HepG2 (cell line): ENCODE data around the gene RAD23A. TPM values are rescaled to one million over a fixed set of nuclear protein-coding genes. Genes with fewer than 3 reads are reported as not detected.
A peak's percentile ranks its signal among the peaks of the same experiment; 100 is the strongest.

Experiments used
- FOXA3 ChIP-seq: IDR thresholded peaks from 2 replicates; pipeline ENCODE4 v1.6.1; 2016; ENCODE audit warnings: missing genetic modification reagents, missing compliant biosample characterization
- HDAC1 ChIP-seq: sonication (generic); formaldehyde crosslinking; IDR thresholded peaks from 2 replicates; pipeline ENCODE4 v1.5.1; 2020; ENCODE audit warnings: mild to moderate bottlenecking, missing genetic modification reagents
- KLF9 ChIP-seq: IDR thresholded peaks from 2 replicates; pipeline ENCODE4 v1.6.1; 2016; ENCODE audit warnings: low read depth
- NFYB ChIP-seq: sonication (generic); formaldehyde crosslinking; IDR thresholded peaks from 2 replicates; pipeline ENCODE4 v1.4.0; 2020; ENCODE audit warnings: missing genetic modification reagents
- PAX8 ChIP-seq: sonication (generic); formaldehyde crosslinking; IDR thresholded peaks from 2 replicates; pipeline ENCODE4 v1.8.0; 2022; ENCODE audit warnings: mild to moderate bottlenecking, missing genetic modification reagents, borderline replicate concordance
- SCMH1 ChIP-seq: sonication (generic); formaldehyde crosslinking; IDR thresholded peaks from 2 replicates; pipeline ENCODE4 v1.9.0; 2021; ENCODE audit warnings: missing genetic modification reagents, mild to moderate bottlenecking, borderline replicate concordance
- SPEN ChIP-seq: sonication (generic); formaldehyde crosslinking; IDR thresholded peaks from 2 replicates; pipeline ENCODE4 v1.5.1; 2020; ENCODE audit warnings: low read depth, mild to moderate bottlenecking, missing genetic modification reagents
- TCF12 ChIP-seq, 2 experiments: fragments of 450-650 bp in 1 of 2; sonication (generic) in 1 of 2; formaldehyde crosslinking in 1 of 2; IDR thresholded peaks; 2 replicates each; pipeline versions ENCODE4 v1.6.1 to v1.8.0; 2017 to 2022; ENCODE audit warnings: antibody characterized with exemption in 1 of 2, mild to moderate bottlenecking in 1 of 2, missing genetic modification reagents in 1 of 2, moderate library complexity in 1 of 2
- TGIF2 ChIP-seq: IDR thresholded peaks from 2 replicates; pipeline ENCODE4 v1.6.1; 2016; ENCODE audit warnings: control low read depth, missing compliant biosample characterization
- ZFYVE20 ChIP-seq: sonication (generic); formaldehyde crosslinking; IDR thresholded peaks from 2 replicates; pipeline ENCODE4 v1.8.0; 2023; ENCODE audit warnings: low read depth, mild to moderate bottlenecking, moderate library complexity, missing genetic modification reagents, borderline replicate concordance
- ZNF10 ChIP-seq: sonication (generic); formaldehyde crosslinking; IDR thresholded peaks from 2 replicates; pipeline ENCODE4 v1.4.0; 2020; ENCODE audit warnings: mild to moderate bottlenecking, low read depth, missing genetic modification reagents, borderline replicate concordance
- ZNF24 ChIP-seq: fragments of 450-650 bp; IDR thresholded peaks from 2 replicates; pipeline ENCODE4 v1.6.1; 2017; ENCODE audit warnings: antibody characterized with exemption, mild to moderate bottlenecking
- ZNF30 ChIP-seq: sonication (generic); formaldehyde crosslinking; IDR thresholded peaks from 2 replicates; pipeline ENCODE4 v1.5.0; 2020; ENCODE audit warnings: mild to moderate bottlenecking, missing genetic modification reagents
- ZNF337 ChIP-seq: sonication (generic); formaldehyde crosslinking; IDR thresholded peaks from 2 replicates; pipeline ENCODE4 v1.5.1; 2020; ENCODE audit warnings: missing genetic modification reagents, low read depth, mild to moderate bottlenecking, borderline replicate concordance
- ZNF709 ChIP-seq: sonication (generic); formaldehyde crosslinking; IDR thresholded peaks from 2 replicates; pipeline ENCODE4 v1.5.0; 2020; ENCODE audit warnings: mild to moderate bottlenecking, missing genetic modification reagents
- ZNF746 ChIP-seq: sonication (generic); formaldehyde crosslinking; IDR thresholded peaks from 2 replicates; pipeline ENCODE4 v1.8.0; 2022; ENCODE audit warnings: mild to moderate bottlenecking, missing genetic modification reagents
- ZSCAN20 ChIP-seq: sonication (generic); formaldehyde crosslinking; IDR thresholded peaks from 2 replicates; pipeline ENCODE4 v1.4.0; 2020; ENCODE audit warnings: missing genetic modification reagents, mild to moderate bottlenecking, borderline replicate concordance
- ZSCAN9 ChIP-seq: IDR thresholded peaks from 2 replicates; pipeline ENCODE4 v1.6.1; 2016; ENCODE audit warnings: borderline replicate concordance
- polyA plus RNA-seq, 8 experiments: library from polyadenylated mRNA; depleted of rRNA in 3 of 8; stranded (reverse) in 7 of 8; unstranded in 1 of 8; fragments of >200 nt; fragmentation: Illumina TruSeq in 4 of 8; extraction: Trizol in 4 of 8; gene quantifications; 2 replicates each; pipeline versions ENCODE4 v1.2.1 to v1.2.3, GENCODE V29; 2011 to 2016; ENCODE audit warnings: low read depth in 4 of 8, missing spikeins in 1 of 8, mixed read lengths in 1 of 8; ENCODE audit not compliant: insufficient read depth in 1 of 8
- total RNA-seq, 5 experiments: library from RNA; depleted of rRNA; stranded (reverse); fragments of >200 nt; fragmentation: Illumina TruSeq; extraction: Trizol; gene quantifications; 2 replicates each; pipeline ENCODE4 v1.2.3, GENCODE V29; 2016; ENCODE audit warnings: low read depth in 1 of 5
- TF ChIP-seq, protein P1 (sequence below): sonication (generic); formaldehyde crosslinking; conservative IDR thresholded peaks from 2 replicates; pipeline ENCODE4 v1.4.0; 2020; ENCODE audit warnings: missing genetic modification reagents
- TF ChIP-seq, protein P2 (sequence below): sonication (generic); formaldehyde crosslinking; IDR thresholded peaks from 2 replicates; pipeline ENCODE4 v1.4.0; 2020; ENCODE audit warnings: missing genetic modification reagents
- TF ChIP-seq, protein P3 (sequence below): sonication (generic); IDR thresholded peaks from 2 replicates; pipeline ENCODE4 v1.6.1; 2016; ENCODE audit warnings: low read depth, borderline replicate concordance
- TF ChIP-seq, protein P4 (sequence below): sonication (generic); formaldehyde crosslinking; IDR thresholded peaks from 2 replicates; pipeline ENCODE4 v1.5.1; 2020; ENCODE audit warnings: missing genetic modification reagents, mild to moderate bottlenecking, borderline replicate concordance
- TF ChIP-seq, protein P5 (sequence below): sonication (generic); formaldehyde crosslinking; IDR thresholded peaks from 2 replicates; pipeline ENCODE4 v1.5.1; 2020; ENCODE audit warnings: missing genetic modification reagents, mild to moderate bottlenecking, borderline replicate concordance

Gene RAD23A
- total and polyA plus RNA-seq, 2 of the 13 experiments (the other 11 are each of a cell fraction or from before 2014, with no cell fraction given): 42.5 to 54.2 TPM

DNA sequence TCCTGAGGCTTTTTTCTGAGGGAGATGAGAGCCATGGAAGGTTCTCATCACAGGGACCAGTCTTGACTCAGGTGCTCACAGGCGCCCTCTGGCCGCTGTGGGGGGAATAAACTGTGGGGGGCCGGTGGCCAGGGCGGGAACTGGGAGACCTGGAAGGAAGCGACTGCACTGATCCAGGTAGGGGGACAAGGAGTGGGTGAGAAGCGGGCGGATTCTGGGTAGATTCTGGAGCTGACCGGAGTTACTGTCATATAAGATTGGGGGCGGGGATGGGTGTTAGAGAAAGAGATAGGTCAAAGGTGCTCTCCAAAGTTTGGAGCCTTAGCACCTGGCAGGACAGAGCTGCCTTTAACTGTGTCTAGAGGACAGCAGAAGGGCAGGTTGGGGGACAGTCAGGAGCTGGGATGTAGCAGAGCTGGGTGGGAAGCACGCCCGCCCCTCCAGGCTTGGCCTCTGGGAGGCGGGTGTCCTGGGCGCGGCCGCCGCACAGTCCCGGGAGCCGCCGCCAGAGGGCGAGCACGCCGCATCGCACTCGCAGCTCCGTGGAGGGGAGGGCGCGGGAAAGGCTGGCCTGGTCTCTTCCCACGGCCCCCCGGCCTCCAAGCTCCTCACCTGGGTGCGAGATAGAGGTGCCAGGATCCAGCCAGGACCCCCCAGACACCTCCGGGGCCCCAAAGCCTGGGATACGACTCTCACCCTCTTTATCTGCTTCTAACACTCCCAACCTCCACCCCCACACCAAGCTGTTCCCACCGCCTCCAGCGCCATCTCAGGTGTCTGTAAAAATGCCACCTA lies 19.6 kb downstream of the RAD23A start (continued):
- no peak for TF ChIP-seq PAX8 (CRISPR knock-in tag)
- TF ChIP-seq ZSCAN9: no peak
- no peak for TF ChIP-seq NFYB (CRISPR knock-in tag)
- TF ChIP-seq TGIF2 (CRISPR knock-in tag): no peak
- TF ChIP-seq ZFYVE20 (CRISPR knock-in tag): no peak
- no peak for TF ChIP-seq ZNF24
- TF ChIP-seq ZNF337 (CRISPR knock-in tag): no peak
- TF ChIP-seq, protein P1, sequence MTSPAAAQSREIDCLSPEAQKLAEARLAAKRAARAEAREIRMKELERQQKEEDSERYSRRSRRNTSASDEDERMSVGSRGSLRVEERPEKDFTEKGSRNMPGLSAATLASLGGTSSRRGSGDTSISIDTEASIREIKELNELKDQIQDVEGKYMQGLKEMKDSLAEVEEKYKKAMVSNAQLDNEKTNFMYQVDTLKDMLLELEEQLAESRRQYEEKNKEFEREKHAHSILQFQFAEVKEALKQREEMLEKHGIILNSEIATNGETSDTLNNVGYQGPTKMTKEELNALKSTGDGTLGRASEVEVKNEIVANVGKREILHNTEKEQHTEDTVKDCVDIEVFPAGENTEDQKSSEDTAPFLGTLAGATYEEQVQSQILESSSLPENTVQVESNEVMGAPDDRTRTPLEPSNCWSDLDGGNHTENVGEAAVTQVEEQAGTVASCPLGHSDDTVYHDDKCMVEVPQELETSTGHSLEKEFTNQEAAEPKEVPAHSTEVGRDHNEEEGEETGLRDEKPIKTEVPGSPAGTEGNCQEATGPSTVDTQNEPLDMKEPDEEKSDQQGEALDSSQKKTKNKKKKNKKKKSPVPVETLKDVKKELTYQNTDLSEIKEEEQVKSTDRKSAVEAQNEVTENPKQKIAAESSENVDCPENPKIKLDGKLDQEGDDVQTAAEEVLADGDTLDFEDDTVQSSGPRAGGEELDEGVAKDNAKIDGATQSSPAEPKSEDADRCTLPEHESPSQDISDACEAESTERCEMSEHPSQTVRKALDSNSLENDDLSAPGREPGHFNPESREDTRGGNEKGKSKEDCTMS (CRISPR knock-in tag): no peak
- TF ChIP-seq SCMH1 (CRISPR knock-in tag): no peak
- TF ChIP-seq ZSCAN20 (CRISPR knock-in tag): no peak
- TF ChIP-seq ZNF709 (CRISPR knock-in tag): peak; percentile 43; the same call in 1 of the 2 replicates
- TF ChIP-seq HDAC1: peak; percentile 61
- TF ChIP-seq, protein P2, sequence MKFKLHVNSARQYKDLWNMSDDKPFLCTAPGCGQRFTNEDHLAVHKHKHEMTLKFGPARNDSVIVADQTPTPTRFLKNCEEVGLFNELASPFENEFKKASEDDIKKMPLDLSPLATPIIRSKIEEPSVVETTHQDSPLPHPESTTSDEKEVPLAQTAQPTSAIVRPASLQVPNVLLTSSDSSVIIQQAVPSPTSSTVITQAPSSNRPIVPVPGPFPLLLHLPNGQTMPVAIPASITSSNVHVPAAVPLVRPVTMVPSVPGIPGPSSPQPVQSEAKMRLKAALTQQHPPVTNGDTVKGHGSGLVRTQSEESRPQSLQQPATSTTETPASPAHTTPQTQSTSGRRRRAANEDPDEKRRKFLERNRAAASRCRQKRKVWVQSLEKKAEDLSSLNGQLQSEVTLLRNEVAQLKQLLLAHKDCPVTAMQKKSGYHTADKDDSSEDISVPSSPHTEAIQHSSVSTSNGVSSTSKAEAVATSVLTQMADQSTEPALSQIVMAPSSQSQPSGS (CRISPR knock-in tag): no peak; the same call in 1 of the 2 replicates
- no peak for TF ChIP-seq ZNF746 (CRISPR knock-in tag)
- TF ChIP-seq, protein P3, sequence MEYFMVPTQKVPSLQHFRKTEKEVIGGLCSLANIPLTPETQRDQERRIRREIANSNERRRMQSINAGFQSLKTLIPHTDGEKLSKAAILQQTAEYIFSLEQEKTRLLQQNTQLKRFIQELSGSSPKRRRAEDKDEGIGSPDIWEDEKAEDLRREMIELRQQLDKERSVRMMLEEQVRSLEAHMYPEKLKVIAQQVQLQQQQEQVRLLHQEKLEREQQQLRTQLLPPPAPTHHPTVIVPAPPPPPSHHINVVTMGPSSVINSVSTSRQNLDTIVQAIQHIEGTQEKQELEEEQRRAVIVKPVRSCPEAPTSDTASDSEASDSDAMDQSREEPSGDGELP: no peak
- TF ChIP-seq, protein P4, sequence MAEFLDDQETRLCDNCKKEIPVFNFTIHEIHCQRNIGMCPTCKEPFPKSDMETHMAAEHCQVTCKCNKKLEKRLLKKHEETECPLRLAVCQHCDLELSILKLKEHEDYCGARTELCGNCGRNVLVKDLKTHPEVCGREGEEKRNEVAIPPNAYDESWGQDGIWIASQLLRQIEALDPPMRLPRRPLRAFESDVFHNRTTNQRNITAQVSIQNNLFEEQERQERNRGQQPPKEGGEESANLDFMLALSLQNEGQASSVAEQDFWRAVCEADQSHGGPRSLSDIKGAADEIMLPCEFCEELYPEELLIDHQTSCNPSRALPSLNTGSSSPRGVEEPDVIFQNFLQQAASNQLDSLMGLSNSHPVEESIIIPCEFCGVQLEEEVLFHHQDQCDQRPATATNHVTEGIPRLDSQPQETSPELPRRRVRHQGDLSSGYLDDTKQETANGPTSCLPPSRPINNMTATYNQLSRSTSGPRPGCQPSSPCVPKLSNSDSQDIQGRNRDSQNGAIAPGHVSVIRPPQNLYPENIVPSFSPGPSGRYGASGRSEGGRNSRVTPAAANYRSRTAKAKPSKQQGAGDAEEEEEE (CRISPR knock-in tag): no peak
- TF ChIP-seq, protein P5, sequence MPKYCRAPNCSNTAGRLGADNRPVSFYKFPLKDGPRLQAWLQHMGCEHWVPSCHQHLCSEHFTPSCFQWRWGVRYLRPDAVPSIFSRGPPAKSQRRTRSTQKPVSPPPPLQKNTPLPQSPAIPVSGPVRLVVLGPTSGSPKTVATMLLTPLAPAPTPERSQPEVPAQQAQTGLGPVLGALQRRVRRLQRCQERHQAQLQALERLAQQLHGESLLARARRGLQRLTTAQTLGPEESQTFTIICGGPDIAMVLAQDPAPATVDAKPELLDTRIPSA (CRISPR knock-in tag): 0 out of 2 replicates have a peak, but pooled peaks have one; percentile 33
- no peak for TF ChIP-seq FOXA3 (CRISPR knock-in tag)
- TF ChIP-seq TCF12 (IDR thresholded peaks at IDR 0.05): no peak
- no peak for TF ChIP-seq TCF12 (CRISPR knock-in tag; IDR thresholded peaks at IDR 0.05)
- no peak for TF ChIP-seq ZNF10 (CRISPR knock-in tag)
- TF ChIP-seq SPEN (CRISPR knock-in tag): no peak
- TF ChIP-seq KLF9 (CRISPR knock-in tag): no peak
- TF ChIP-seq ZNF30 (CRISPR knock-in tag): no peak
